GM12878 (cell line): ENCODE results near the gene EIF2B4. TPM values are rescaled to one million over a fixed set of nuclear protein-coding genes. Genes with fewer than 3 reads are reported as not detected.

Experiments used
- ATAC-seq: fragments of 200-7000 bp; cut with Tn5 transposase; 3 replicates; pipeline ENCODE4 v1.9.1; 2020; ENCODE audit warnings: mild to moderate bottlenecking, moderate library complexity
- BruUV-seq: library from RNA; stranded (reverse); fragments of 400-500 nt; replicated peaks from 2 replicates; lab custom pipeline; 2021; lab: Mats Ljungman, UMichigan
- CTCF ChIA-PET: fragments of 300-600 bp; sonication (Branson Sonifier 250); formaldehyde crosslinking; extraction: SDS; loops from one replicate; lab custom pipeline; 2021; ENCODE audit warnings: inconsistent platforms; lab: Yijun Ruan, JAX
- POLR2A ChIA-PET: fragments of 350-600 bp; formaldehyde crosslinking; extraction: SDS; loops from one replicate; lab custom pipeline; 2021; ENCODE audit warnings: inconsistent platforms; lab: Charles Lee
- RAD21 ChIA-PET: fragments of 300-600 bp; sonication (Branson Sonifier 250); formaldehyde crosslinking; loops from one replicate; lab custom pipeline; 2023; ENCODE audit warnings: antibody characterized with exemption; ENCODE audit not compliant: unreplicated experiment; lab: Charles Lee
- SMC1A ChIA-PET: fragments of 300-600 bp; sonication (Branson Sonifier 250); formaldehyde crosslinking; loops from one replicate; lab custom pipeline; 2023; ENCODE audit not compliant: unreplicated experiment, uncharacterized antibody; lab: Charles Lee
- DNase-seq: peaks from one replicate; pipeline ENCODE4 v3.0.0-alpha.2; 2011; ENCODE audit warnings: low read depth, low spot score
- FAIRE-seq: peaks from 3 replicates; lab custom pipeline; 2011; peaks lifted over from hg19 to GRCh38; lab: Jason Lieb, UNC
- H2AFZ ChIP-seq: 2 replicates; pipeline ENCODE4 v1.6.0; 2011; ENCODE audit warnings: low read depth, low read length, control low read depth; ENCODE audit not compliant: control insufficient read depth
- H3K27ac ChIP-seq: 2 replicates; pipeline ENCODE4 v1.5.1; 2011; ENCODE audit warnings: control low read depth; ENCODE audit not compliant: control insufficient read depth, insufficient read depth
- H3K27me3 ChIP-seq, 2 experiments: replicated peaks in 1 of 2; 2 replicates each; pipeline versions ENCODE4 v1.6.0 to v1.6.1; 2011; ENCODE audit warnings: low read length in 1 of 2; ENCODE audit not compliant: control insufficient read depth in 2 of 2, insufficient read depth in 2 of 2
- H3K36me3 ChIP-seq, 2 experiments: 2 replicates each; pipeline ENCODE4 v1.5.1; 2011; ENCODE audit warnings: low read length in 1 of 2; ENCODE audit not compliant: control insufficient read depth in 2 of 2, insufficient read depth in 2 of 2
- H3K4me1 ChIP-seq: 2 replicates; pipeline ENCODE4 v1.6.1; 2011; ENCODE audit warnings: mild to moderate bottlenecking, low read length, moderate library complexity, mixed read lengths; ENCODE audit not compliant: control insufficient read depth, insufficient read depth
- H3K4me2 ChIP-seq: 2 replicates; pipeline ENCODE4 v1.6.0; 2011; ENCODE audit warnings: control low read depth; ENCODE audit not compliant: control insufficient read depth, insufficient read depth
- H3K4me3 ChIP-seq: fragments of 200-600 bp; sonication (generic); 2 replicates; pipeline ENCODE4 v1.5.1; 2016
- H3K79me2 ChIP-seq: 2 replicates; pipeline ENCODE4 v1.6.0; 2011; ENCODE audit warnings: low read length; ENCODE audit not compliant: control insufficient read depth, insufficient read depth
- H3K9ac ChIP-seq: 2 replicates; pipeline ENCODE4 v1.8.0; 2011; ENCODE audit warnings: low read length, control low read depth, mixed read lengths; ENCODE audit not compliant: control insufficient read depth, insufficient read depth
- H3K9me3 ChIP-seq: replicated peaks from 3 replicates; pipeline ENCODE4 v1.5.1; 2011; ENCODE audit warnings: mild to moderate bottlenecking, low read length; ENCODE audit not compliant: control insufficient read depth, insufficient read depth
- H4K20me1 ChIP-seq: 2 replicates; pipeline ENCODE4 v1.6.0; 2011; ENCODE audit not compliant: control insufficient read depth, insufficient read depth
- CHD4 ChIP-seq: fragments of 200-600 bp; sonication (generic); IDR thresholded peaks from 2 replicates; pipeline ENCODE4 v1.6.1; 2016; ENCODE audit warnings: mild to moderate bottlenecking
- MEF2A ChIP-seq: IDR thresholded peaks from 2 replicates; pipeline ENCODE4 v1.6.1; 2011; ENCODE audit warnings: low read depth, mild to moderate bottlenecking, low read length, moderate library complexity; ENCODE audit not compliant: insufficient read depth
- MYC ChIP-seq: IDR thresholded peaks from 2 replicates; pipeline ENCODE4 v1.6.1; 2011; ENCODE audit warnings: mild to moderate bottlenecking, low read length, moderate library complexity, inconsistent platforms; ENCODE audit not compliant: insufficient read depth, insufficient replicate concordance, insufficient read length, severe bottlenecking
- NFIC ChIP-seq: IDR thresholded peaks from 2 replicates; pipeline ENCODE4 v1.6.1; 2012; ENCODE audit warnings: low read depth, mild to moderate bottlenecking, inconsistent platforms, low read length, moderate library complexity
- PML ChIP-seq: IDR thresholded peaks from 2 replicates; pipeline ENCODE4 v1.6.1; 2012; ENCODE audit warnings: low read length, inconsistent platforms
- POLR2A ChIP-seq: IDR thresholded peaks from 2 replicates; pipeline ENCODE4 v1.6.1; 2011; ENCODE audit warnings: low read depth, mild to moderate bottlenecking, low read length
- RUNX3 ChIP-seq: IDR thresholded peaks from 2 replicates; pipeline ENCODE4 v1.6.1; 2012; ENCODE audit warnings: low read length, inconsistent platforms
- WRNIP1 ChIP-seq: IDR thresholded peaks from 2 replicates; pipeline ENCODE4 v1.6.1; 2011; ENCODE audit warnings: low read depth, low read length, improper control_type of control experiment, borderline replicate concordance
- ZNF207 ChIP-seq: fragments of 450-650 bp; IDR thresholded peaks from 2 replicates; pipeline ENCODE4 v1.6.1; 2014; ENCODE audit warnings: antibody characterized with exemption, mild to moderate bottlenecking, borderline replicate concordance
- ZNF274 ChIP-seq: IDR thresholded peaks from one replicate; pipeline ENCODE4 v1.8.0; 2011; ENCODE audit not compliant: insufficient read length, insufficient read depth
- ZSCAN29 ChIP-seq: fragments of 450-650 bp; IDR thresholded peaks from 2 replicates; pipeline ENCODE4 v1.6.1; 2017; ENCODE audit warnings: mild to moderate bottlenecking, moderate library complexity
- WGBS: methylation state at CpG from one replicate; pipeline ENCODE4 v1.1.6; 2016; ENCODE audit warnings: low lambda C conversion rate; ENCODE audit not compliant: insufficient replicate concordance, insufficient coverage; ENCODE audit errors: missing lambda C conversion rate; 5-methylcytosine and 5-hydroxymethylcytosine counted together
- in situ Hi-C: fragments of 300-500 bp; cut with MboI; formaldehyde crosslinking; loops from 9 replicates; pipeline ENCODE4 v1.14.3; 2018; ENCODE audit warnings: mixed read lengths
- intact Hi-C: fragments of 100-400 bp; cut with micrococcal nuclease; formaldehyde crosslinking; loops from one replicate; pipeline ENCODE4 v1.14.2; 2022; ENCODE audit not compliant: unreplicated experiment
- polyA plus RNA-seq, 11 experiments: library from polyadenylated mRNA; depleted of rRNA in 4 of 11; unstranded in 6 of 11; stranded (reverse) in 5 of 11; fragments of >200 nt; fragmentation: Nextera tagmentation in 4 of 11; fragmentation: Illumina TruSeq in 1 of 11; extraction: Ambion mirVana in 4 of 11; extraction: Trizol in 1 of 11; gene quantifications; 1 replicate in 1 of 11; 2 replicates in 10 of 11; pipeline versions ENCODE4 v1.2.1 to v1.2.3, GENCODE V29; 2011 to 2016; ENCODE audit warnings: inconsistent platforms in 2 of 11, missing spikeins in 2 of 11, low read depth in 1 of 11
- total RNA-seq, 4 experiments: library from RNA; depleted of rRNA in 3 of 4; stranded (reverse); fragments of >200 nt in 3 of 4; fragmentation: Illumina TruSeq in 1 of 4; extraction: Trizol in 1 of 4; gene quantifications; 2 replicates each; pipeline versions ENCODE4 v1.2.1 to v1.2.3, GENCODE V29; 2013 to 2021
- TF ChIP-seq, protein P1 (sequence below): IDR thresholded peaks from 2 replicates; pipeline ENCODE4 v1.6.1; 2012; ENCODE audit warnings: low read depth, low read length, improper control_type of control experiment
- TF ChIP-seq, protein P2 (sequence below): IDR thresholded peaks from 2 replicates; pipeline ENCODE4 v1.6.1; 2012; ENCODE audit warnings: low read length, inconsistent platforms
- TF ChIP-seq, protein P3 (sequence below): IDR thresholded peaks from 2 replicates; pipeline ENCODE4 v1.6.1; 2011; ENCODE audit warnings: borderline replicate concordance, low read depth, mild to moderate bottlenecking, moderate library complexity, mixed read lengths, low read length; ENCODE audit not compliant: insufficient read depth; ENCODE audit errors: extremely low read length
- TF ChIP-seq, protein P4 (sequence below): fragments of 450-650 bp; IDR thresholded peaks from 2 replicates; pipeline ENCODE4 v1.6.1; 2017; ENCODE audit warnings: antibody characterized with exemption, mild to moderate bottlenecking, moderate library complexity

EIF2B4 gene
- total and polyA plus RNA-seq, 10 of the 15 experiments (the other 5 are each of a cell fraction or from before 2014, with no cell fraction given) = 13.4 to 53.9 (median 27.5) TPM

GRCh38 chr2:27398962-27399361, 28.8 kb upstream of the EIF2B4 start:
- FAIRE-seq = no peak
- Histone ChIP-seq H3K4me3 (no peak overlapping the region), H2AFZ (no peak overlapping the region), H4K20me1 (no peaks in the 10 kb centered on the region), H3K9me3 (no peaks in the 10 kb centered on the region; the same call in 2 of the 3 replicates), H3K27me3 (no peaks in the 10 kb centered on the region), H3K36me3 (peaks cover 0 to 3% of the 10 kb centered on the region in 2 experiments; a peak in 1 of 4 replicates), H3K4me2 (no peak overlapping the region), H3K4me1 (no peaks in the 10 kb centered on the region), H3K79me2 (peaks cover 84% of the 10 kb centered on the region), H3K27ac (no peak overlapping the region), H3K9ac (no peak overlapping the region)
- POLR2A ChIA-PET = no interaction called here
- RAD21 ChIA-PET = no interaction called here
- DNase-seq = no peak
- 83% methylated on average over 5 of the region's 5 CpGs for WGBS
- SMC1A ChIA-PET = interaction anchor here (1.4 kb wide), 1 partner anchor 11 kb away, joined by 4 read pairs; the partner anchor contains the start of gene PPM1G
- no peak for TF ChIP-seq WRNIP1
- TF ChIP-seq, protein P1, sequence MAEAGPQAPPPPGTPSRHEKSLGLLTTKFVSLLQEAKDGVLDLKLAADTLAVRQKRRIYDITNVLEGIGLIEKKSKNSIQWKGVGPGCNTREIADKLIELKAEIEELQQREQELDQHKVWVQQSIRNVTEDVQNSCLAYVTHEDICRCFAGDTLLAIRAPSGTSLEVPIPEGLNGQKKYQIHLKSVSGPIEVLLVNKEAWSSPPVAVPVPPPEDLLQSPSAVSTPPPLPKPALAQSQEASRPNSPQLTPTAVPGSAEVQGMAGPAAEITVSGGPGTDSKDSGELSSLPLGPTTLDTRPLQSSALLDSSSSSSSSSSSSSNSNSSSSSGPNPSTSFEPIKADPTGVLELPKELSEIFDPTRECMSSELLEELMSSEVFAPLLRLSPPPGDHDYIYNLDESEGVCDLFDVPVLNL = no peak
- TF ChIP-seq NFIC = no peak
- TF ChIP-seq, protein P2, sequence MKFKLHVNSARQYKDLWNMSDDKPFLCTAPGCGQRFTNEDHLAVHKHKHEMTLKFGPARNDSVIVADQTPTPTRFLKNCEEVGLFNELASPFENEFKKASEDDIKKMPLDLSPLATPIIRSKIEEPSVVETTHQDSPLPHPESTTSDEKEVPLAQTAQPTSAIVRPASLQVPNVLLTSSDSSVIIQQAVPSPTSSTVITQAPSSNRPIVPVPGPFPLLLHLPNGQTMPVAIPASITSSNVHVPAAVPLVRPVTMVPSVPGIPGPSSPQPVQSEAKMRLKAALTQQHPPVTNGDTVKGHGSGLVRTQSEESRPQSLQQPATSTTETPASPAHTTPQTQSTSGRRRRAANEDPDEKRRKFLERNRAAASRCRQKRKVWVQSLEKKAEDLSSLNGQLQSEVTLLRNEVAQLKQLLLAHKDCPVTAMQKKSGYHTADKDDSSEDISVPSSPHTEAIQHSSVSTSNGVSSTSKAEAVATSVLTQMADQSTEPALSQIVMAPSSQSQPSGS = no peak
- no peak for TF ChIP-seq PML
- TF ChIP-seq, protein P3, sequence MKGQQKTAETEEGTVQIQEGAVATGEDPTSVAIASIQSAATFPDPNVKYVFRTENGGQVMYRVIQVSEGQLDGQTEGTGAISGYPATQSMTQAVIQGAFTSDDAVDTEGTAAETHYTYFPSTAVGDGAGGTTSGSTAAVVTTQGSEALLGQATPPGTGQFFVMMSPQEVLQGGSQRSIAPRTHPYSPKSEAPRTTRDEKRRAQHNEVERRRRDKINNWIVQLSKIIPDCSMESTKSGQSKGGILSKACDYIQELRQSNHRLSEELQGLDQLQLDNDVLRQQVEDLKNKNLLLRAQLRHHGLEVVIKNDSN = no peak
- TF ChIP-seq RUNX3 = no peak
- TF ChIP-seq MYC = no peak
- no peak for TF ChIP-seq CHD4
- TF ChIP-seq, protein P4, sequence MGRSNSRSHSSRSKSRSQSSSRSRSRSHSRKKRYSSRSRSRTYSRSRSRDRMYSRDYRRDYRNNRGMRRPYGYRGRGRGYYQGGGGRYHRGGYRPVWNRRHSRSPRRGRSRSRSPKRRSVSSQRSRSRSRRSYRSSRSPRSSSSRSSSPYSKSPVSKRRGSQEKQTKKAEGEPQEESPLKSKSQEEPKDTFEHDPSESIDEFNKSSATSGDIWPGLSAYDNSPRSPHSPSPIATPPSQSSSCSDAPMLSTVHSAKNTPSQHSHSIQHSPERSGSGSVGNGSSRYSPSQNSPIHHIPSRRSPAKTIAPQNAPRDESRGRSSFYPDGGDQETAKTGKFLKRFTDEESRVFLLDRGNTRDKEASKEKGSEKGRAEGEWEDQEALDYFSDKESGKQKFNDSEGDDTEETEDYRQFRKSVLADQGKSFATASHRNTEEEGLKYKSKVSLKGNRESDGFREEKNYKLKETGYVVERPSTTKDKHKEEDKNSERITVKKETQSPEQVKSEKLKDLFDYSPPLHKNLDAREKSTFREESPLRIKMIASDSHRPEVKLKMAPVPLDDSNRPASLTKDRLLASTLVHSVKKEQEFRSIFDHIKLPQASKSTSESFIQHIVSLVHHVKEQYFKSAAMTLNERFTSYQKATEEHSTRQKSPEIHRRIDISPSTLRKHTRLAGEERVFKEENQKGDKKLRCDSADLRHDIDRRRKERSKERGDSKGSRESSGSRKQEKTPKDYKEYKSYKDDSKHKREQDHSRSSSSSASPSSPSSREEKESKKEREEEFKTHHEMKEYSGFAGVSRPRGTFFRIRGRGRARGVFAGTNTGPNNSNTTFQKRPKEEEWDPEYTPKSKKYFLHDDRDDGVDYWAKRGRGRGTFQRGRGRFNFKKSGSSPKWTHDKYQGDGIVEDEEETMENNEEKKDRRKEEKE = no peak
- no peak for TF ChIP-seq ZSCAN29
- TF ChIP-seq POLR2A = no peak
- TF ChIP-seq ZNF274 = no peak
- no peak for TF ChIP-seq ZNF207
- no peak for TF ChIP-seq MEF2A
- ATAC-seq = no peak
- intact Hi-C loops (no loop called here), in situ Hi-C loops (no loop called here)
- no TSS peak for BruUV-seq
- CTCF ChIA-PET = interaction anchor here (1.2 to 1.8 kb wide), 2 partner anchors 23 to 32 kb away, joined by 4 to 6 read pairs; no protein-coding TSS in a partner anchor
